PFSK-1 (cell line): ENCODE measurements around the gene ESM1.

Experiments
- POLR2AphosphoS5 ChIP-seq: IDR thresholded peaks from 2 replicates; pipeline ENCODE4 v1.6.1; 2012; ENCODE audit warnings: low read depth, mild to moderate bottlenecking, control low read depth, low read length, moderate library complexity
- REST ChIP-seq, 2 experiments: IDR thresholded peaks; 2 replicates each; pipeline versions ENCODE4 v1.6.1 to v1.8.0; 2011 to 2012; ENCODE audit warnings: low read depth in 2 of 2, low read length in 2 of 2, control low read depth in 1 of 2, inconsistent platforms in 1 of 2, mild to moderate bottlenecking in 1 of 2, moderate library complexity in 1 of 2; ENCODE audit not compliant: insufficient read depth in 1 of 2
- SIN3A ChIP-seq: IDR thresholded peaks from 2 replicates; pipeline ENCODE4 v1.6.1; 2012; ENCODE audit warnings: mild to moderate bottlenecking, low read length, moderate library complexity, borderline replicate concordance; ENCODE audit not compliant: insufficient read depth
- TAF1 ChIP-seq: IDR thresholded peaks from 2 replicates; pipeline ENCODE4 v1.6.1; 2012; ENCODE audit warnings: low read length, control low read depth, borderline replicate concordance; ENCODE audit not compliant: insufficient read depth

GRCh38 chr5:55033568-55033967, 48.2 kb upstream of the ESM1 start:
- TF ChIP-seq POLR2AphosphoS5 (no peak), SIN3A (no peak), TAF1 (no peak), REST (IDR thresholded peaks at IDR 0.05; ENCODE audit: insufficient read depth in 1 of 2, low read depth in 2 of 2, low read length in 2 of 2) (no peak)
